ENCODE data around the gene CDH2.
"Not testable (repeated sequence)": the region's sequence is repeated elsewhere in the genome, so short reads cannot be mapped to it uniquely, and the experiment has no call there.

The CDH2 gene

DNA sequence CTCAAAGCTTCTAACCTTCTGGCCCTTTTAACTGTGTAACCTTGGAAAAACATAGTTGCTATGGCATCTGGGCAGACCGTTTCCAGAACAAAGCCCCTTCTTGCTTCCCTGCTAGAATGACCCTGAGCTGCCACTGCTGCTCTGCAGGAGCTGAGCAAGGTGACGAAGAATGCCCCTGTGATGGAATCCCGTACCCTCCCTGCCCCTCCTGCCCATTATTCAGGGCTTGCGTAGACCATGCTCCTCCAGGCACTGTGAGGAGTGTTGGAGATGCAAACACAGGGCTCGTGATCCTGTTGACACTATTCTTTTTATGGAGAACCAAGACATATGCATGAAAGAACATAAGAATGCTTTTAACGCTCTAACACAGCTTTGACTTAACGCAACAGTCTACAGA lies 191.1 kb downstream of the CDH2 start:
- DNase-seq (ENCODE audit: low read depth): no peak

DNA sequence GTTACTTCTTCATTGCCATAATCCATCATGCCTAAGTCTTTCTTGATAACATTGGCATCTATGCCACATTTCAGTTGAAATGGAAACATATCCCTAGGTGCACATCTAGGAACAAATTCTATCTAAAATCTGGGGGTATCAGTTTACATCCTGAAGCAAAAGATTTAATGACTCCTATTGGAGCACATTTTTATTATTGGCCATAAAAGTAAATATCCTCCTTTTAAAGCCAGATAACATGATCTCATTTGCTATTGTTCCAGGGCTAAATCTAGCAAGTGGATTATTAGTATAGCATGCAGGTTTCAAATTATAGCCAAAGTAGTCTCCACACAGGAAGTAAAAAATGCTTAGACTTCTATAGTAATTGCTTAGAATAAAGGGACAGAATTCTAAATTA lies 193.2 kb downstream of the CDH2 start:
- no peak for DNase-seq (ENCODE audit: low read depth)

DNA sequence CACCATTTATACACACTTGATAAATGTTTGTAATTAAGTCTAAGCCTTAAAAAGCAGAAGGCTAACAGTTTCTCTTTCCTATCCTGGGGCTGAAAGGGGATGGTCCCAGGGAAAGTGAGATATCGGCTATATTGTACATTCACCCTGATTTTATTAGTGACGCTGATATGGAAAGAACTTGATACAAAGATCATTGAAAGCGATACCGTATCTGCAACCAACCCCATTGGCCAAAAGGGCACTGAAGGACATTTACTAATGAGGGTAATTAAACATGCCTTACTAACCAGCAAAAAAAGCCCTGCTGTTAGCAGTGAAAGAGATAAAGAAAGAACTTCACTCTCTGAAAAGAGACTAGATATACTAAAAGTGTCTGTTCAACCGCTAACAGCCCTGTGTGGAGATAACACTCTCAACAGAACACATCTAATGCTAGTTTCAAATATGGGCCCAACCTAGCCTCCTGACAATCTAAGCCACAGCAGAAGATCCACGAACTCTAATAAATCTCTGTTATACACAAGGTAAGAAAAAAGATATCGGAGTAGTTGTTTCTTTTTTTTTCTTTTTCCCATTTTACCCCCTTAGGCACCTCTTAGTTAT lies 200.0 kb downstream of the CDH2 start:
- no peak for DNase-seq (ENCODE audit: low read depth)

DNA sequence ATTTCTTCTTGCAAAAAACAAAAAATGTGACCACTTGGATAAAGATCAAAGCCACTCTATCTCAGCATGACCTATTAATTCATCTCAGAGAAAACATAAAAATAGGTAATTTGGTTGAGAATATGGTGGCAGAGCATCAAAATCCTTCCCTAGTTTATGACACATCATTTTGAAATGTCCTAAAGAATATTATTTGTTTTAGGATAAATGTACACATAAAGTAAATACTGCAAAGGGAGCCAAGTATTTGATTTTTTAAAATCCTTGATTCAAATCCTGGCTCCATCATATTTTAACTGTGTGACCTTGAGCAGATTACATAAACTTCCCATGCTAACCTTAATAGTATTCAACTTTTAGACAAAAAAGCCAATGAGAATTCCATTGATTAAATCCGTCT lies 206.6 kb downstream of the CDH2 start:
- DNase-seq (ENCODE audit: low read depth): no peak

DNA sequence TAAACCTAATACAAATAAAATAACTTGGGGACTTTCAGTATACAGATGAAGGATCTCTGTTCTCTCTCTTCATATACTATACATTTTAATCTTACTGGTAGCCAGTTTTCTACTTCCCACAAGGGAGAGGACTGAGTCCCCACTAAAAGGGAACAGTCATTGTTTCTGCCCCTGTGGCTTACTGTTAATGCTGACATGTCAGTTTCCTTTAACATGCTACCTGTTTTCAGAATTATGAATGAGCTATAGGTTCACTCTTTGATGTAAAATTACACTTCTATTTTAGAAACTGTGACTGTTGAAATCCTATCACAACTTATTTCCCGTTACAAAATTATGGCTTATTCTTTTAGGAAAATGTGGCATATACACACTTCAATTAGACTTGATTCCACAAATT lies 207.7 kb downstream of the CDH2 start:
- DNase-seq (ENCODE audit: low read depth): no peak

DNA sequence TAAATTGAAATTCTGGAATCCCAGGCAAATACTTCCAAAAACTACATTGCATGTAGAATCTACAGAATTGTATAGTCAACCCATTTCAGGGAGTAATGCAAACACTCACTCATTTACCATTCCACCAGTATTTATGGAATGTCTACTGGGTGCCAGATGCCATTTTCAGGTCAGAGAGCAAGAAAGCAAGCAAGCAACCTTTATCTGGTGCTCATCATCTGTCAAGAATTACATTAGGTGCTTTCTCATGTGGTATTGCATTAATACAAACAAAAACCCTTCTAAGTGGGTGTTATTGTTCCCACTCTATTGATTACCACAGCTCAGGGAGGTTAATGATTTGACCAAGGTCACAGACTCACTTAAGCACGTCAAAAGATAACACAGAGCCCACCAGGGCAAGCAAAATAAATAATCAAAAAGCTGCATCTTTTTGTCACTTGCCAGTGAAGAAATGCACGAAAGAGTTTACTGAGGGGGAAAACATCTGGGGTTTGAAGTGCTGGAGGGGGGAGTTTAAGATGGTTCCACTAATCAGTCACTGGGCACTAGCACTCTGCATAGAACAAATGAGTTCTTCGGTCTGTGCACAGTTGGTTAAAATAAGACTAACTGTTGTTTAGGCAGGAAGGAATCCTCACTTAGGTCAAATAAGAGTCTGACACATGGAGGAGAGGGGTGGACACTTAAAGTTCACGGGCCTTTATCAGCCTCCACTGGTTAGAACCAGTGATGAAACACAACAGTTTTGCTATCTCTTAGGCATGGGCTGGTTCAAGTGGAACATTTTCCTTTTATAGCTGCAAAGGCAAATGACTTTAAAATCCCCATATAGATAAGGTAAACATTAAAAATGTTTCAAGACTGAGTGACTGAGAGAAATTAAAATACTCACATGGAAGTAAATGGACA lies 208.8 kb downstream of the CDH2 start:
- DNase-seq (ENCODE audit: low read depth): no peak

DNA sequence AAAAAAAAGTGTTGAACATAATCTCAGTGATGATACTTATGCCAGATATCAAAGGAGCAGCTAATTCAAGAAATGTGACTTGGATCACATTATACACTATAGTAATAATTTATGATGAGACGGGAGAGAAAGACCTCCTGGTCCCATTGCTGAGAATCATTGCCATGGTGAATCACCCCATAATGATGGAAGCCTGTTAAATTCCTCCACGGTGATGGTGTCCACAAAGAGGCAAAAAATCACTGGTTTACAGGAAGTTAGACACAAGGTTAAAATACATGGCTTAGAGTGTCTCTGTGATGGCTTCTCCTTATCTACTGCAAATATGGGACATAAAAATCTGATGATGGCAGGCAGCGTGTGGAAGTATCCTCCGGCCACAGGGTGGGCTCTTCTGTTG lies 210.0 kb downstream of the CDH2 start:
- DNase-seq (ENCODE audit: low read depth): no peak

DNA sequence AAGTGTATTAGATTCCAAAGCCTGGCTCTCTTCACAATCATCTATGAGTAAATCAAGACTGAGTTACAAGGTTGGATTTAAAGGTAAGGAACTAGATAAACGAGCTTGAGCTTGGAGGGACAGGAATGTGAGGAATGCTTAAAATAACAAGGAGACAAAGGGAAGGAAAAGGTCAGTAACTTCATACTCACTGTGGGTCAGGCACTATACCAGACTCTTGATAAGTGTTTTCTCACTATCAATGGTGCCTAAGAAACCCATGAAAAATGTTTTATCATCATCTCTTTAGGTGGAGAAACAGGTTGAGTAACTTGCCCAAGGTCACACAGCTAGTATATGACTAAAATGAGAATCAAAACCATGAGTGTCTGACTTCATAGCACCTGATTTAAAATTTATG lies 212.1 kb downstream of the CDH2 start:
- DNase-seq (ENCODE audit: low read depth): peak; percentile 24

DNA sequence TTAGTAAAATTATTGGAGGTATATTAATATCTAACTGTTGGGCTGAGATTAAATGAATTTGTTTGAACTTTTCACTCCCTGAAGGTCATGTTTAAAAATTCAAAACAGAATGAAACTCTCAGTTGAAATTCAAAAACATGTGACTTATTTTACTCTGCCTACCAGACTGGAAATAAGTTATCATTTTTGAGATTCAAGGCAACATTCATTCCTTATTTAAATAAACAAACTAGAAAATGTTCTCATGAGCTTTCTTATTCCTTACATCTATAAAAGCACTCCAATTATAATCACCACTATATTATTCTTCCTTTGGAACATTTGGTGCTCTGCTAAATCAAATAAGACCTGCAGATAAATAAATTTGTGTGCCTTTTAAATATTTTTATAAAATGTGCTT lies 217.8 kb downstream of the CDH2 start:
- no peak for DNase-seq (ENCODE audit: low read depth)

DNA sequence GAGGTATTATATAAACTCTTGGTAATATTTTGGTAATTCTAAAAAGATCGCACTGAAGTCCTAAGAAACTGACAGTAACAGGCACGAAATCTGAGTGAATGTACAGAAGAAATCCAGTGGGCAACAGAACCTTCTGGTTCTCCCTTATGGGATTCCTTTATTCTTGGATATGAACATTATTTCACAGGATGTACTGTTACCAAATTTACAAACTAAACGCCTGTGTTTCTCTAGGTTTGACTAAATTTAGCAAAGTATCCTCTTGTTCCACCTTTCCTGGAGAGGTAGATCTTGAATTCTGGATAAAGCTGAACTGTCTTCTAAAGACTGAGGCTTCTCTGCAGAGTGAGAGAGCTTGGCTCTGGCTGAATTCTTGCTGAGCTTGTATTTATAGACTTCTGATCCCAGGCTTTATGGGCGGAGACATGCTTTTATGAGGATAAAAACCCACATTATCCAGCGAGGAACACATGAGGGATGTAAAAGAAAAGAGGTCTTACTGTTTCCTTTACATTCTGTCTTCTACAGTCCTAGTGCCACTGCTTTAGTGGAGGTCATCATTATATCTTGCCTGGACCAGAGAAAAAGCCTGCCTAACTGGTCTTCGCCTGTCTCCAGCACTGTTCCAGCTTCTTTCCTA lies 220.8 kb downstream of the CDH2 start:
- DNase-seq (ENCODE audit: low read depth): no peak

DNA sequence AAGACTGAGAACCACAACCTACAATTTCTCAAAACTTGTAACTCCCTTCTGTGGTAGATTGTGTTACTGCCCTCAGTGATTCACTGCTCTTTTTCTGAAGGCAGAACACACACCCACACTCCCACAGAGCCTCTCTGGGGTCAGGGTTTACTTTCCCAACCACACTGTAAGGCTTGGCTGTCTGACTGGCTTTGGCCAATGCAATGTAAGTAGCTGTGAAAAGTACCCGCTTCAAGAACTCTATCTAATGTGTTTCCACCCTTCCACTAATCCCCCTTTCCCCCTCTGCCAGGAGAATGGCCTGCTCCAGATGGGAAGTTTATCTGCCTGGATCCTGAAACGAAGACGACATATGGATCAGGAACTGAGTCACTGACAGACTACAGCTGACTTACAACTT lies 222.7 kb downstream of the CDH2 start:
- peak; percentile 84 for DNase-seq (ENCODE audit: low read depth)

DNA sequence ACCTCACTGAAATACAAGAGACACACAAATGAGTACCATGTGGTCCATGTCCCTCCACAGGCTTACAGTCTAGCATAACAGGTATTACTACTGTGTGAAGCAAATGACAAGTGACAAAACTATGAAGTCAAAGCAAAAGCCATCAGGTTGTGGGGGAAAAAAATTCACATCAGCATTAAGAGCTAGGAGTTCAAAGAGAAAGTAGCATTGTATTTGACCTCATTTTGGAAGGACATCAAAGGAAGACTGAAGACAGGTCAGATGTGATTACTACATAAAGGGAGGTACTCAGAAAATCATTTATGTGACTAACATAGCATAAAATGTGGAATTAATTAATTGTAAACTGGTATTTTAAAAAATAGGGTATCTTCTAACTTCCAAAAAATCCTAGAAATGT lies 224.2 kb downstream of the CDH2 start:
- no peak for DNase-seq (ENCODE audit: low read depth)

DNA sequence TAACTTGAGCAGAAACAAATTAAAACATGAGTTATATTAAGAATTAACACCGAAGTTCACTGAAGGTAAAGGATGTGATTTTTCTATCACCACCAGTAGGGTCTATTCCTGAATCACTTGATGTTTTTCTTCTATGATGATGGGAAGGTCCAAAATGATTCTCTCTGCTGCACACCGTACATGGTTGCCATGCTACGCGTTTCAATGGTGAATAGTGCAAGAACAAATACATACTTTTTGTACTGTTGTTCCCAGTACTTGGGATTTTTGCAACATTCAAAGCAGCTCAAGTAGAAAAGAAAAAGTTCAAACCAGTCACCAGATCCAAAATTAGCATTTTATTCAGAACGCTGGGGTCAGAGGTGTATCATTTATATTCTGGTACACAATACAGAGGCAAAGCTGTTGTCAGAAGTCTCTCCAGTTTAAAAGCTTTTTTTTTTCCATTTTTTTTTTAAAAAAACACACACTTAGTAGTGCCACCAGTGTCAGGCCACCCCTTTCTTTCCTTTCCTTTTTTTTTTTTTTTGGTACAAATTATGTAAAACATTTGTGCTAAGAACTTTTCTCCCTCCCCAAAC lies 226.2 kb downstream of the CDH2 start:
- no peak for DNase-seq (ENCODE audit: low read depth)

DNA sequence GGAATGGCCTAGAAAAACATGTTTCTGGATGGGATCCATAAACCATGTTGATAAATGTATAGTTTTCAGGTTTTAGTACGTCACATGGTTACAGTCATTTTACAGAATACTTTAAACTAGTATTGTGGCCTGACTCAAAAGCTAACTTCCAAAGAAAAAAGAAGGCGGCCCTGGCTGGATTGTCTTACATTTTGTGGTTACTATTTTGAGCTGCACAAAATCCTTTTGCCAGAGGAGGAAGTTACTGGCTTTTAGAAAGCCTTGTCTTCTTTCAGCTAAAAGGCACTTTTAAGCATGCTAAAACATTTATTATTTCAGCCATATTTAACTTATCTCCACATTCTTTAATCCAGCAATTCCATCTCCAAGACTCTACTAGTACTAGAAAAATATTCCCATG lies 227.9 kb downstream of the CDH2 start:
- DNase-seq (ENCODE audit: low read depth): no peak

DNA sequence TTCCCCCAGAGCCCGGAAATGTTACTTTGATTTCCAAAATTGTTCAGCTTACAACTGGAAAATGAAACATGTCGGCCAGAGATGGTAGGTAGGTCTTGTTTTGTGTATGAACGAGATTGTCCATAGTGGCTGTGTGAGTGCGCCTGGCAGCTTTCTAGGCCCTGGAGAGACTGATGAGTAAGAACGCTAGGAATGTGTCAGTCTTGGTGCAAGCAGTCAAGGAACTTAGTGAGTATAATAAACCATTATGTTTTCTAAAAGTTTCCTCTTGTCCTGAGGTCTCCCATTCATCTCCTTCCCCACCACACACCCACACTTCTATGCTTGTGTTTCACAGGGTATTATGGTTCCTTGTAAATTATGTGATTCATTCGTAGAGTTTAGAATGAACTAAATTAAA lies 234.2 kb downstream of the CDH2 start:
- peak; percentile 40 for DNase-seq (ENCODE audit: low read depth)

DNA sequence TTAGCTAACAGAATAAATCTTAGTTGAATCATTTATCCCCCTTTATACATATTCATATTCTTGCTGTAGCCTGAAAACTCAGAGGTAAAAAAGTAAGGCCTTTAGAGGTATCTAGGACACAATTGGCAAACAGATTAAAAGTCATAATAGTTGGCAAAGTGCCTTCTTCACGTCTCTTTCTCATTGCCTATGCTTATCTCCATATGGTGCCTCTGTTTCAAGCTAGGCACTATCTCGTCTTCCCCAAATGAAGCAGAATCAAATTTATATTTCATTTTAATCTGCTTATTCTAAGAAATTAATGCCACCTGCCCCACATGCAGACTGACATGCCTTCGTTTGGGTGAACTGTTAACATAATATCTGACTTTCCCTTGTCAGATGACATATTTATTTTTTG lies 245.4 kb downstream of the CDH2 start:
- no peak for DNase-seq (ENCODE audit: low read depth)

DNA sequence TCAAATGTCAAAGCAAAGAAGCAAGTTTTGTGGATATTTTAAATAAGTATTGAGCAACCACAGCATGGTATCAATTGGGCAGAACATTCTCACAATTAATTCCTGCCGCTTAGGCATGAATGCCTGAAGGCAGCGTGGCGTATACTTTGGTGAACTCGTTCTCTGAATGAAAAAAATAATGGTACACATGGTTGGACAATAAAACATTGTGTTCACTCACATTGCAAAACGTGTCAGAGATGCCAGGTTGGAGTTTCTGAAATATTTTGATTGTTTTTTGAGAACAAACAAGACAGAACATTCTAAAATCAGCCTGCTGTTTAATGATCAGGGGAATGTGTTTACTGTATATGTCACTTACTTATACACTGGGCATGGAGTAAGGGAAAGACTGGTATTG lies 254.2 kb downstream of the CDH2 start:
- no peak for DNase-seq (ENCODE audit: low read depth)

DNA sequence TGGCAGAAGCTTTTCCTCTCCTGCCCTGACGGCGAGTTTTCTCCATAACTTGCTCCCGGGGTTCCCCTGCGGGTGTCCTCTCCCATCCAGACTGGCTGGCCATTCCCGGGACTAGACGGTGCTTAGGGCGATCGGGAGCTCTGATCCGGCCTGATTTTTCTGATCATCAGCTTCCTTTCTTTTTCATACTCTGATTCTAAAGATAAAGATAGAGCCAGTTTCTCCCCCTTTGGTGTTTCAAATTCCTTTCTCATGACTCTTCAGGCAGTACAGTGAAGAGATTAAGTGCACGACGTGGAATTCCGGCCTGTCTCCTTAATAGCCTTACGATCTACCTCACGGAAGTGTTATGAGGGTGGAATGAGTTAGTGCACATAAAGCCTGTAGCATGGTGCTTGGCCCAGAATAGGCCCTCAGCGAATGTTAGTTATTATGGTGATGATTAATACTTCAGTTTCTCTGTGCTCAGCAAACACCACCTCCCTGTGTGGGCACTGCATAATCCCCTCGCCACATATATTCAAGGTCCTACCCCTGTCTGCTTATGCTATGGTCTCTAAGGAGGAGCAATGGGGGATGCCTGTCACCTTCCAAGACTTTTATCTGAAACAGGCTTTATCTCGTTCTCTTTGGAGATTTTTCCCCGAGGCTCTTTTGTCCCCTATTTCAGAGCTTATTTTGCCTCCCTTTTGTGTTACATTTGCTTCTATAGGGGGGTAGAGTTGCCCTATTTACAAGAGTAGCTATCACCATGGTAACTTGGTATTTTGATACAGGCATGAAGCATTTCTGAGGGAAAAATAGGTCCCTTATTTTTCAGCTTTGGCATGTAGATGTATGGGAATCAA lies 254.8 kb downstream of the CDH2 start:
- peak; percentile 90 for DNase-seq (ENCODE audit: low read depth)

DNA sequence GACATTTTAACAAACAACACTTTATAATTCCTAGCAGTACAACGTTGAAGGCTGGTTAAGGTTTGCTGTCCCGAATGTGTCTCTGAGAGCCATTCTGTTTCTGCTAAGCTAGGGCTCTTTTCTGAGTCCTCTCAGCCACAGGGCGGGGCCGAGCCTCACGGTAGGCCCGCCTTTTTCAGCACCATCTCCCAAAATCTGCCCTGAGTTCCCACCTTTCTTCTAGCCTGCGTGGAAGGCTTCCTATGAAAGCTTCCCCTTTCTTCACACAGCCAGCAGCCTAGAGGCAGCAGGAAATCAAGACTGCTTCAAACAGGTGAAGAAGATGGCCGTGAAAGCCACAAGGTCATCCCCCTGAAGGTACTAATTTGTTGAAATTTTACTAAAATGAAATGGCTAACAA lies 255.5 kb downstream of the CDH2 start:
- DNase-seq (ENCODE audit: low read depth): no peak

DNA sequence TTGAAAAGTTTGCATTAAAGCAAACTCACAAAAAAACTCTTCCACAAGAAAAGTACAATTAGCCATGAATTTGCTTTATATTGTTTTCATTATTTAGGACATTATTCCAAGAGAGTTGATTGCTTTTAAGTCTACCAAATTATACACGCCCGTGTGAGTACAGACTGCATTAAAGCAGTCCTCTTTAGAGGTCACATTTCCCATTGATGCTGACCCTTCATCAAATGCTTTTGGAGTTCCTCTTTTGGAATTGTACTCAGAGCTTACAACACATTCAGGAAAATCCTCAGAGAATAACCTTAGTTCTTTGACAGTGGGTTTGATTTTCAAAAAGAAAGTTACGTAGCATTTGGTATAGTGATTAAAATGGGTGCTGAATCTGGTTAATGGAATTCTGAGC lies 256.1 kb downstream of the CDH2 start:
- no peak for DNase-seq (ENCODE audit: low read depth)

DNA sequence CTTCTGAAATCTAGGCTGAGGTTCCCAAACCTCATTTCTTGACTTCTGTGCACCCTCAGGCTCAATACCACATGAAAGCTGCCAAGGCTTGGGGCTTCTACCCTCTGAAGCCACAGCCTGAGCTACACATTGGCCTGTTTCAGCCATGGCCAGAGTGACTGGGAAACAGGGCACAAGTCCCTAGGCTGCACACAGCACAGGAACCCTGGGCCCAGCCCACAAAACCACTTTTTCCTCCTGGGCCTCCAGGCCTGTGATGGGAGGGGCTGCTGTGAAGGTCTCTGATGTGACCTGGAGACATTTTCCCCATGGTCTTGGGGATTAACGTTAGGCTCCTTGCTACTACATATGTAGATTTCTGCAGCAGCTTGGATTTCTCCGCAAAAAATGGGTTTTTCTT lies 270.7 kb downstream of the CDH2 start:
- DNase-seq (ENCODE audit: low read depth): not testable (repeated sequence)

DNA sequence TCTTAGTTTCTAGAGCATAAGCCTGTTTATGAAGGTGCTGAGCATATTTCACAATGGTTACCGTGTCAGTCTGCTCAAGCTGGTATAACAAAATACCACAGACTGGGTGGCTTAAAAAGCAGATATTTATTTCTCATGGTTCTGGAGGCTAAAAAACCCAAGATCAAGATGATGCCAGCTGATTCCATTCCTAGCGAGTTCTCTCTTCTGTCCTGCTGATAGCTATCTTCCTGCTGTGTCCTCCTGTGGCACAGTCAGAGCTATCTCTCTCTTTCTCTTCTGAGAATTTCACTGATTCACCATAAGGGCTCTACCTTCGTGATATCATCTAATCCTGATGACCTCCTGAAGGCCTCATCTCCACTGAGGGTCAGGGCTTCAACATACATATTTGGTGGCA lies 273.0 kb downstream of the CDH2 start:
- no peak for DNase-seq (ENCODE audit: low read depth)

Data from non-pigmented ciliary epithelial cell (primary cell).